HG03064 (cell line): Measurements from ENCODE around the gene CACNA1D.
"Not testable (repeated sequence)": the region's sequence is repeated elsewhere in the genome, so short reads cannot be mapped to it uniquely, and the experiment has no call there.

Source experiments
- ATAC-seq: cut with Tn5 transposase; IDR thresholded peaks from one replicate; pipeline ENCODE4 v1.9.1; 2021; ENCODE audit warnings: low read depth; ENCODE audit not compliant: unreplicated experiment

Gene CACNA1D

GRCh38 chr3:53643757-53644156 lies 149.3 kb downstream of the CACNA1D start:
- no peak for ATAC-seq

GRCh38 chr3:53645754-53646153 lies 151.3 kb downstream of the CACNA1D start:
- ATAC-seq = no peak

GRCh38 chr3:53646723-53647122 lies 152.3 kb downstream of the CACNA1D start:
- no peak for ATAC-seq

- ATAC-seq = no peak
Measured at GRCh38 chr3:53649816-53650215, 155.4 kb downstream of the CACNA1D start.

GRCh38 chr3:53650424-53650823 lies 156.0 kb downstream of the CACNA1D start:
- peak; percentile 63 for ATAC-seq

- ATAC-seq = no peak
Measured at GRCh38 chr3:53650928-53651661, 156.7 kb downstream of the CACNA1D start.

- no peak for ATAC-seq
Measured at GRCh38 chr3:53651927-53652326, 157.5 kb downstream of the CACNA1D start.

GRCh38 chr3:53657651-53658050 lies 163.2 kb downstream of the CACNA1D start:
- ATAC-seq = no peak

- ATAC-seq = no peak
Measured at GRCh38 chr3:53658613-53659193, 164.3 kb downstream of the CACNA1D start.

GRCh38 chr3:53659996-53660395 lies 165.6 kb downstream of the CACNA1D start:
- no peak for ATAC-seq

- no peak for ATAC-seq
Measured at GRCh38 chr3:53661480-53661879, 167.1 kb downstream of the CACNA1D start.

- ATAC-seq = not testable (repeated sequence)
Measured at GRCh38 chr3:53664812-53665211, 170.4 kb downstream of the CACNA1D start.

- no peak for ATAC-seq
Measured at GRCh38 chr3:53665608-53666425, 171.4 kb downstream of the CACNA1D start.

GRCh38 chr3:53668872-53669271 lies 174.5 kb downstream of the CACNA1D start:
- no peak for ATAC-seq

- ATAC-seq = no peak
Measured at GRCh38 chr3:53670721-53671120, 176.3 kb downstream of the CACNA1D start.

GRCh38 chr3:53671192-53671960 lies 177.0 kb downstream of the CACNA1D start:
- no peak for ATAC-seq

GRCh38 chr3:53671961-53672299 lies 177.5 kb downstream of the CACNA1D start:
- ATAC-seq = no peak

GRCh38 chr3:53672981-53673380 lies 178.6 kb downstream of the CACNA1D start:
- no peak for ATAC-seq

GRCh38 chr3:53673722-53674350 lies 179.4 kb downstream of the CACNA1D start:
- ATAC-seq = no peak

- ATAC-seq = no peak
Measured at GRCh38 chr3:53674582-53674981, 180.2 kb downstream of the CACNA1D start.
